HG03457 (cell line): ENCODE measurements around the gene UBXN6.

Experiments
- ATAC-seq: cut with Tn5 transposase; IDR thresholded peaks from one replicate; pipeline ENCODE4 v1.9.1; 2021; ENCODE audit warnings: moderate number of reproducible peaks; ENCODE audit not compliant: unreplicated experiment

The UBXN6 gene

DNA sequence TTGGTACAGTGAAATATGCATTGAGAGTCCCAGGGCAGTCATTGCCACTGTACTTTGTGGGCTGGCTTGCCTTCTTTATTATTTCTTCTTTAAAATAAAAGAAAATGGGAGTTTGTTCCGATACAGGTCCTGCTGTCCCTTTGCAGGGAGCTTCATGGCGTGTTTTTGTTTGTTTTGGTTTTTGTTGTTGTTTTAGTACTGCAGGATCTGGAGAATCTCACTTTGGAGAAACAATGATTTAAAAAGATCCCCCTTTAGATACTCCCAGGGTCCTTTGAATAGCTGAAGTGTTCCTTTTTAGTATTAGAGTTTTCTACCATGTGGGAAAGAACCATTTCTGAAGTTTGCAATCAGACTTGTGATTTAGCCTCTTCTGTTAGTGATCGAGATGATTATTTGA is 44.0 kb downstream of the UBXN6 start:
- no peak for ATAC-seq

DNA sequence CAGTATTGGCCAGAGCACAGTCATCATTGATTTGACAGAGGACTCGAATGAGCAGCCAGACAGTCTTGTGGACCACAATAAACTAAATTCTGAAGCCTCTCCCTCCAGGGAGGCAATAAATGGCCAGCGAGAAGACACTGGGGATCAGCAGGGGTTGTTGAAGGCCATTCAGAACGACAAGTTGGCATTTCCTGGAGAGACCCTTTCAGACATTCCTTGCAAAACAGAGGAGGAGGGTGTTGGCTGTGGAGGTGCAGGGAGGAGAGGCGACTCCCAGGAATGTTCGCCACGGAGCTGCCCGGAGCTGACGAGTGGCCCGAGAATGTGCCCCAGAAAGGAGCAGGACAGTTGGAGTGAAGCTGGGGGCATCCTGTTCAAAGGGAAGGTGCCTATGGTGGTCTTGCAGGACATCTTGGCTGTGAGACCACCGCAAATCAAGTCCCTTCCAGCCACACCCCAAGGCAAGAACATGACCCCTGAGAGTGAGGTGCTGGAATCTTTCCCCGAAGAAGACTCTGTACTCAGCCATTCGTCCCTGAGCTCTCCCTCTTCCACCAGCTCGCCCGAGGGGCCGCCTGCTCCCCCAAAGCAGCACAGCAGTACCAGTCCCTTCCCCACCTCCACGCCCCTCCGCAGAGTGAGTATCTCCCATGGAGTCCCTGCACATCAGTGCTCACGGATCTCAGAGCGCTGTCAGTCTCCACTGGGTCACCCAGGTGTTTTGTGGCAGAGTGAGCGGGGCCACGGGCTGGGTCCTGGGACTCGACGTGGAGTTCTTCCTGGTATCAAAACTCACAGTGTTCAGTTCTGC is 48.3 kb downstream of the UBXN6 start:
- no peak for ATAC-seq

DNA sequence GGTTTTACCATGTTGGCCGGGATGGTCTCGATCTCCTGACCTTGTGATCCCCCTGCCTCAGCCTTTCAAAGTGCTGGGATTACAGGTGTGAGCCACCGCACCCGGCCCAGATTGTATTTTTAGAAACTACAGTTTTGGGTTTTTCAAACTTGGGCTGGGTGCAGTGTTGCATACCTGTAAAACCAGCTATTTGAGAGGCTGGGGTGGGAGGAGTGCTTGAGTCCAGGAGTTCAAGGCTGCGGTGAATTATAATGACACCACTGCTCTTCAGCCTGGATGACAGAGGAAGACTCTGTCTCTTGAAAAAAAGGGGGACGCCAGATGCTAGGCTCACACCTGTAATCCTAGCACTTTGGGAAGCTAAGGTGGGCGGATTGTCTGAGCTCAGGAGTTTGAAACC is 51.0 kb downstream of the UBXN6 start:
- no peak for ATAC-seq

DNA sequence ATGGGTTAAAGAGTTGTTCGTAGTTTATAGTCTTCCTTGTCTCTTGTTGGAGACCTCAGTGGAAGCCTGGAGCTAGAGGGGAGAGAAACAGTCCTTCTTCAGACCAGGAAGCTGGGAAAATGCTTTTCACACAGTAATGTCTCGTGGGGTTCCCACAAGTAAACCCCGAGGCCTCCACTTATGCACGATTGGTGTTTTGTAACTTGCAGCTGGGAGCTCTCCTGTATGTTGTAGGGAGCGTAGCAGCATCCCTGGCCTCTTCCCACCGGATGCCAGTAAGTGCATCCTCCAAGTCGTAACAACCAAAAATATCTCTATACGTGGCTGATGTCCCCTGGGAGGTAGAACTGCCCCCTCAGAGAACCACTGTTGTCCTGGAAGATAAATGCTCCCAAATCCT is 51.6 kb downstream of the UBXN6 start:
- no peak for ATAC-seq

GRCh38 chr19:4403005-4403761 is 54.4 kb downstream of the UBXN6 start:
- no peak for ATAC-seq

GRCh38 chr19:4402171-4403004 is 55.2 kb downstream of the UBXN6 start, which contains the start of gene CHAF1A:
Gene CHAF1A (plus strand): TSS chr19:4402640. CDS start chr19:4402763, 123 bp downstream.
- ATAC-seq, result peak; percentile 66

DNA sequence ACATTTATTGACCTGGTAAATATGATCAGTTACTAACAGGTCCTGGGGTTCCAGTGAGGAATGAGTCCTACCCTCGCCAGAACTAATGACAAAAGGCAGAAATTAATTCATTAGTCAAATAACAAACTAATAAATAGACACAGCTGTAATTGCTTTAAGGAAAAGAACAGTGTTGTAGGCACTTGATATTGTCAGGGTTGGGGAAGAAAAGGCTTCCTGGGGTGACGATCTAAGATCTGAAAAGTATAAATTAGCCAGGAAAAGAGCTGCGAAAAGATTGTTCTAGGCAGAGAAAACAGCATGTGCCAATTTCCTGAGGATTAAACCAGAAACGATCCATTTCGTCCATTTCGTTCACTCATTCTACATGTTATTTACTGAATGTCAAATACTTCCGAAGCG is 55.8 kb downstream of the UBXN6 start:
- no peak for ATAC-seq

DNA sequence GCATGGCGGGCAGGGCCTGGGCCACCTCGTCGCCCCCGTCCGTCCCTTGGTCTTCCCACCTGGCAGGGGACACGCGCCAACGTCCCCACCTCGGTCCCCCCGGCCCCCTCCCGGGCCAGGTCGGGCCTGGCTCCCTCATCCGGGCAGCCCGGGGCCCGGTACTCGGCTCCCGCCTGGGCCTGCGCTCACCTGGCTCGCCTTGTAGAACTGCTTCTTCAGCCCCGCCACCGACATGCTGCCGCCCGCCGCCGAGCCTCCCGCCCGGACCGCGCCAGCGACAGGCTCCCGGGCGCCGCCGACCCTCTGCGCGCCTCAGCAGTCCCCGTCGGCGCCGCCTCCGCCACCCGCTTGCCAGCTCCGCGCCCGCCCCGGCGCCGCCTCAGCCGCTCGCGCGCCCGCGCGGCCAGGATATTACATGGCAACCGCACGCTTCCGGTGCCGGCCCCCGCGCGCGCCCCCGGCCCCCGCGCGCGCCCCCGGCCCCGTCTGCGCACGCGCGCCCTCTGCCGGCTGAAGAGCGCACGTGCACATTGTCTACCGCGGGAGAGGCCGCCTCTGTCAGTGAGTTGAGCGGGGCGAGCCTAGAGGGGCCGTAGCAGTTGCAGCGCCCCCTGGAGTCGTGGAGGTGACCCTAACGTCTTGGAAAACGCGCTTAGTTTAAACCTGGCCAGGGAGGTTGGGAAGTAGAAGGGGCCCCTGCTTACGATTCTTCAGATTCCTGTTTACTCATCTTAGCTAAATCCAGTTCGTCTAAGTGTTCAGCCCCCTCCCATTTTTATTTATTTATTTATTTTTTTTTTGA is 57.3 kb downstream of the UBXN6 start, which contains the start of gene SH3GL1:
TSS of gene SH3GL1 (minus strand) at position 413 of the 802 bp plus-strand sequence. CDS start at position 234, 179 bp downstream.
- ATAC-seq, result peak; percentile 49

DNA sequence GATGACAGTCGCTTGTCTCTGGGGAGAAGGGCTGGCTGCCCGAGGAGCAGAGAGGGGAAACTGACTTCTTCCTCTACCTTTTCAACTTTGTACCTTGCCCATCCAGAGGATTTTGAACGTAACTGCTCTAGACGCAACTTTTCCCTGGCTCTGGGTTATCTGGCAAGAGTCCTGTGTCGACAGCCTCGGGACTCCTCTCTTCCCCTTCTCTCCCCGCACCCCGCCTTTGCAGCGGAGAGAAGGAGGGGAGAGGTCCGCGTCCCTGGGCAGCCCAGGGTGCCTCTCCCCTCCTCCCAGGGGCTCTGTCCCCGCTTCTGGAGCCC is 57.8 kb downstream of the UBXN6 start:
- ATAC-seq, result no peak

DNA sequence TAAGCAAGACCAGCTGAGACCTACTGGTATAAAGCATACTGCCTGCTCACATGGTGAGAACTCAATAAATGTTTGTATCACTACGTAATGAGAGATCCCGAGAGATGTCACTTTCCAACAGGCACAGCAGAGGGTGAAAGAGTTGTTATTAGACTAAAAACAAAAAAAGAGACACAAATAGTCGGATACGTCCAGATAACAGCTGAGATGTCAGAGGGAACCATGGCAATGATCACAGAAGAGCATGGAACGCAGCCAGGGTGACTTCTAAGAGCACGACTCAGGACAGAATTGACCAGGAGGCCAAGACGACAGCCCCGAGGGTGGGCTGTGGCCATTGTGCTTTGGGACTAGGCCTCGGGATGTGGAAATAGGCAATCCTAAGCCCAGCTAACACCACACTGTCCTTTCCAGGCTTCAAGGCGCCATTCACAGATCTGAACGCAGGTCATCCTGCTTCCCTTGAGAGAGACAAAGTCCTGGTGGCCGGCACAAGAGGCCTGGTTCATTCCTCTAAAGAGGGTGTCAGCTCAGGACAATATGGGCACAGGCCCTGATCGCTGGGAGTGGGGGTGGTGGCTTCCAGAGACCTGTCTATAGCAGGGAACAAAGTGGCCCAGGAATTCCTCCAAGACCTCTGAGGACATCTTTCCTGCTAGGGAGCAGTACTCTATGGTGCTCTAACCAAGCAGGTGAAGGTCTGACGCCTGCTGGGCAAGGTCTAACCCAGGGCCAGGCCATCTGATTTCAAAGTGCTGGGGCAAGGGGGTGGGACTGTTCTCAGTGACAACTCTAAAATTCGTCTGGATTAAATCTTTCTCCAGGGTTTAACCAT is 60.4 kb downstream of the UBXN6 start:
- no peak for ATAC-seq
